Measurements from ENCODE around the gene CD34. TPM values are rescaled to one million over a fixed set of nuclear protein-coding genes. Genes with fewer than 3 reads are reported as not detected.

CD34 gene
- total RNA-seq, 1 experiment from 2014 or later = not detected

GRCh38 chr1:207836591-207837347, 74.2 kb downstream of the CD34 start:
- no peaks in the 10 kb centered on the region for H3K9me3 ChIP-seq (ENCODE audit: low read depth, low read length, poor library complexity, severe bottlenecking)
- CTCF ChIA-PET = no interaction called here
- H3K27ac ChIP-seq (ENCODE audit: low read depth, low read length, poor library complexity, severe bottlenecking) = no peak overlapping the region
- H3K36me3 ChIP-seq (ENCODE audit: insufficient read depth, low read length, poor library complexity, severe bottlenecking) = no peaks in the 10 kb centered on the region
- TF ChIP-seq CTCF (conservative IDR thresholded peaks at IDR 0.05; ENCODE audit: low read depth, low read length) (no peak), EZH2 (IDR thresholded peaks at IDR 0.05; ENCODE audit: borderline replicate concordance, low read depth, low read length, poor library complexity, severe bottlenecking) (no peak)
- H3K27me3 ChIP-seq (replicated peaks; ENCODE audit: insufficient read depth, low read depth, low read length, poor library complexity) = no peaks in the 10 kb centered on the region
- BruUV-seq (replicated peaks) = no TSS peak
- H3K4me1 ChIP-seq (ENCODE audit: insufficient read depth, low read length, poor library complexity, severe bottlenecking) = no peaks in the 10 kb centered on the region
- no peak overlapping the region for H3K4me3 ChIP-seq (ENCODE audit: low read depth, low read length, poor library complexity, severe bottlenecking)
- POLR2A ChIA-PET (ENCODE audit: low non-redundant PET) = no interaction called here
- intact Hi-C loops (cut with micrococcal nuclease; ENCODE audit: unreplicated experiment) = no loop called here
- no peak for DNase-seq (ENCODE audit: low spot score)

- intact Hi-C loops (cut with micrococcal nuclease; ENCODE audit: unreplicated experiment) = no loop called here
- Histone ChIP-seq H3K4me3 (ENCODE audit: low read depth, low read length, poor library complexity, severe bottlenecking) (no peak overlapping the region), H3K36me3 (ENCODE audit: insufficient read depth, low read length, poor library complexity, severe bottlenecking) (no peaks in the 10 kb centered on the region), H3K27ac (ENCODE audit: low read depth, low read length, poor library complexity, severe bottlenecking) (no peak overlapping the region), H3K4me1 (ENCODE audit: insufficient read depth, low read length, poor library complexity, severe bottlenecking) (no peaks in the 10 kb centered on the region), H3K27me3 (replicated peaks; ENCODE audit: insufficient read depth, low read depth, low read length, poor library complexity) (no peaks in the 10 kb centered on the region), H3K9me3 (ENCODE audit: low read depth, low read length, poor library complexity, severe bottlenecking) (no peaks in the 10 kb centered on the region)
- no TSS peak for BruUV-seq (replicated peaks)
- ChIA-PET POLR2A (ENCODE audit: low non-redundant PET) (no interaction called here), CTCF (no interaction called here)
- TF ChIP-seq EZH2 (IDR thresholded peaks at IDR 0.05; ENCODE audit: borderline replicate concordance, low read depth, low read length, poor library complexity, severe bottlenecking) (no peak), CTCF (conservative IDR thresholded peaks at IDR 0.05; ENCODE audit: low read depth, low read length) (no peak)
- DNase-seq (ENCODE audit: low spot score) = no peak
Measured at GRCh38 chr1:207835958-207836357, 75.0 kb downstream of the CD34 start.

GRCh38 chr1:207833956-207834660, 76.8 kb downstream of the CD34 start:
- Histone ChIP-seq H3K27ac (ENCODE audit: low read depth, low read length, poor library complexity, severe bottlenecking) (no peak overlapping the region), H3K27me3 (replicated peaks; ENCODE audit: insufficient read depth, low read depth, low read length, poor library complexity) (no peaks in the 10 kb centered on the region), H3K4me1 (ENCODE audit: insufficient read depth, low read length, poor library complexity, severe bottlenecking) (no peaks in the 10 kb centered on the region), H3K9me3 (ENCODE audit: low read depth, low read length, poor library complexity, severe bottlenecking) (no peaks in the 10 kb centered on the region), H3K4me3 (ENCODE audit: low read depth, low read length, poor library complexity, severe bottlenecking) (no peak overlapping the region), H3K36me3 (ENCODE audit: insufficient read depth, low read length, poor library complexity, severe bottlenecking) (no peaks in the 10 kb centered on the region)
- no peak for TF ChIP-seq EZH2 (IDR thresholded peaks at IDR 0.05; ENCODE audit: borderline replicate concordance, low read depth, low read length, poor library complexity, severe bottlenecking)
- no peak for TF ChIP-seq CTCF (conservative IDR thresholded peaks at IDR 0.05; ENCODE audit: low read depth, low read length)
- no peak for DNase-seq (ENCODE audit: low spot score)
- POLR2A ChIA-PET (ENCODE audit: low non-redundant PET) = no interaction called here
- intact Hi-C loops (cut with micrococcal nuclease; ENCODE audit: unreplicated experiment) = no loop called here
- BruUV-seq (replicated peaks) = no TSS peak
- CTCF ChIA-PET = interaction anchor here (0.5 to 0.7 kb wide), 2 partner anchors 40 to 129 kb away, joined by 4 read pairs; no protein-coding TSS in a partner anchor

Measured in A673 (cell line).